PFSK-1 (cell line): Measurements from ENCODE around the gene WDR90.

Experiments used
- FOXP2 ChIP-seq: optimal IDR thresholded peaks from 2 replicates; pipeline ENCODE3; 2011; ENCODE audit warnings: borderline replicate concordance, control low read depth, inconsistent platforms; ENCODE audit not compliant: insufficient read depth; ENCODE audit errors: extremely low read length, extremely low read depth
- POLR2AphosphoS5 ChIP-seq: IDR thresholded peaks from 2 replicates; pipeline ENCODE4 v1.6.1; 2012; ENCODE audit warnings: low read depth, mild to moderate bottlenecking, control low read depth, low read length, moderate library complexity
- SIN3A ChIP-seq: IDR thresholded peaks from 2 replicates; pipeline ENCODE4 v1.6.1; 2012; ENCODE audit warnings: mild to moderate bottlenecking, low read length, moderate library complexity, borderline replicate concordance; ENCODE audit not compliant: insufficient read depth
- TAF1 ChIP-seq: IDR thresholded peaks from 2 replicates; pipeline ENCODE4 v1.6.1; 2012; ENCODE audit warnings: low read length, control low read depth, borderline replicate concordance; ENCODE audit not compliant: insufficient read depth
- TF ChIP-seq, protein P1 (sequence below), 2 experiments: IDR thresholded peaks; 2 replicates each; pipeline versions ENCODE4 v1.6.1 to v1.8.0; 2011 to 2012; ENCODE audit warnings: low read depth in 2 of 2, low read length in 2 of 2, control low read depth in 1 of 2, inconsistent platforms in 1 of 2, mild to moderate bottlenecking in 1 of 2, moderate library complexity in 1 of 2; ENCODE audit not compliant: insufficient read depth in 1 of 2

WDR90 gene

DNA sequence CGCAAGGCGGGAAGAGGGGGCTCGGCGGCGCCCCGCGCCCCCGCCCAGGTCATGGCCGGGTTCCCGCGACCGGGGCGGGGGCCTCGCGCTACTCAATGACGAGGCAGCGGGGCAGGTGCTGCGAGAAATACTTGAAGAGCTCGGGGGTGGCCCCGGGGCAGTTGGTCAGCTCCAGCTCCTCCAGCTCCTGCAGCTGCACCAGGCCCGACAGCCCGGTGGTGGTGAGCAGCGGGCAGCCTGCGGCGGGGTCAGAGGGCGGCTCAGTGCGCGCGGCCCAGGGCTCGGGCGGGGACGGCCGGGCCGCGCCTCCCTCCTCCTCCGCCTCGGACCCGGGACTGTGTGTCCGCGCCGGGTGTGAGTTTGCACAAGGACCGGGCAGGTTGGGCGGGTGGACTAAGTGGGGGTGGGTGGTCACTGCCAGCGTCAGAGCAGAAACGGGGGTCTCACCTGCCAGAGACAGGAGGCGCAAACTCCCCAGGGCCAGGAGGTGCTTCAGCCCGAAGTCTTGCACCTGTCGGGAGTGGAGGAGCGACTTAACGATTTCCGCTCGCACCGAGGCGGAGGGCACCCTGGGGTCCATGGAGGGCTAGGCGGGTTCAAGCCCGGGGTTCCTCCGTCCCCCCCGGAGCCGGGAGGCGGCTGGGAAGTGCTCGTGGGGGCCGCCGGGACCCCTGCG lies 45.2 kb downstream of the WDR90 start:
- TF ChIP-seq FOXP2, result no peak
- no peak for TF ChIP-seq POLR2AphosphoS5
- TF ChIP-seq SIN3A, result no peak
- TF ChIP-seq TAF1, result no peak
- TF ChIP-seq, protein P1, sequence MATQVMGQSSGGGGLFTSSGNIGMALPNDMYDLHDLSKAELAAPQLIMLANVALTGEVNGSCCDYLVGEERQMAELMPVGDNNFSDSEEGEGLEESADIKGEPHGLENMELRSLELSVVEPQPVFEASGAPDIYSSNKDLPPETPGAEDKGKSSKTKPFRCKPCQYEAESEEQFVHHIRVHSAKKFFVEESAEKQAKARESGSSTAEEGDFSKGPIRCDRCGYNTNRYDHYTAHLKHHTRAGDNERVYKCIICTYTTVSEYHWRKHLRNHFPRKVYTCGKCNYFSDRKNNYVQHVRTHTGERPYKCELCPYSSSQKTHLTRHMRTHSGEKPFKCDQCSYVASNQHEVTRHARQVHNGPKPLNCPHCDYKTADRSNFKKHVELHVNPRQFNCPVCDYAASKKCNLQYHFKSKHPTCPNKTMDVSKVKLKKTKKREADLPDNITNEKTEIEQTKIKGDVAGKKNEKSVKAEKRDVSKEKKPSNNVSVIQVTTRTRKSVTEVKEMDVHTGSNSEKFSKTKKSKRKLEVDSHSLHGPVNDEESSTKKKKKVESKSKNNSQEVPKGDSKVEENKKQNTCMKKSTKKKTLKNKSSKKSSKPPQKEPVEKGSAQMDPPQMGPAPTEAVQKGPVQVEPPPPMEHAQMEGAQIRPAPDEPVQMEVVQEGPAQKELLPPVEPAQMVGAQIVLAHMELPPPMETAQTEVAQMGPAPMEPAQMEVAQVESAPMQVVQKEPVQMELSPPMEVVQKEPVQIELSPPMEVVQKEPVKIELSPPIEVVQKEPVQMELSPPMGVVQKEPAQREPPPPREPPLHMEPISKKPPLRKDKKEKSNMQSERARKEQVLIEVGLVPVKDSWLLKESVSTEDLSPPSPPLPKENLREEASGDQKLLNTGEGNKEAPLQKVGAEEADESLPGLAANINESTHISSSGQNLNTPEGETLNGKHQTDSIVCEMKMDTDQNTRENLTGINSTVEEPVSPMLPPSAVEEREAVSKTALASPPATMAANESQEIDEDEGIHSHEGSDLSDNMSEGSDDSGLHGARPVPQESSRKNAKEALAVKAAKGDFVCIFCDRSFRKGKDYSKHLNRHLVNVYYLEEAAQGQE (IDR thresholded peaks at IDR 0.05; ENCODE audit: insufficient read depth in 1 of 2, low read depth in 2 of 2, low read length in 2 of 2), result no peak

DNA sequence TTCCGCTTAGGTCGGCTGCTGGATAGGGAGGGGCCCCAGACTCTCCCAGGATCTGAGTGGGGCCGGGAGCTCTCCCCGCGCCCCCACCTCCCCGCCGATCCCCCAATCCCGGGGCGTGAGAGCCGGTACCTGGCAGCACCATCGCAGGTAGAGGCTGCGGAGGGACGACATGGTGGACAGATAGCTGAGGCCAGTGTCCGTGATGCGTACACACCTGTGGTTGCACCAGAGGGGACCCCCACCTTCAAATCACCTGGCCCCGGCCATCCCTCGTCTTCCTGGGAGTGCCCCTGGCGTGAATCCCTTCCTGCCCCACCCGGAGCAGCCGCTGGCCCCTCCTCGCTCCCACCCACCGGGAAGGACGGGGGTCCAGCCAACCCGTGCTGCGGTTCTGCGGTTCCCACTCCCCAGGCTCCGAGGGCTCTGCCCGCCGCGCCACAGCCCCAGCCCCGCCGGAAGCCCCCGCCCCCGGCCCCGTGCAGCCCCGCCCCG lies 45.7 kb downstream of the WDR90 start:
- TF ChIP-seq, protein P1 (IDR thresholded peaks at IDR 0.05; ENCODE audit: insufficient read depth in 1 of 2, low read depth in 2 of 2, low read length in 2 of 2), result no peak
- TF ChIP-seq POLR2AphosphoS5 (no peak), TAF1 (no peak), SIN3A (no peak), FOXP2 (no peak)

DNA sequence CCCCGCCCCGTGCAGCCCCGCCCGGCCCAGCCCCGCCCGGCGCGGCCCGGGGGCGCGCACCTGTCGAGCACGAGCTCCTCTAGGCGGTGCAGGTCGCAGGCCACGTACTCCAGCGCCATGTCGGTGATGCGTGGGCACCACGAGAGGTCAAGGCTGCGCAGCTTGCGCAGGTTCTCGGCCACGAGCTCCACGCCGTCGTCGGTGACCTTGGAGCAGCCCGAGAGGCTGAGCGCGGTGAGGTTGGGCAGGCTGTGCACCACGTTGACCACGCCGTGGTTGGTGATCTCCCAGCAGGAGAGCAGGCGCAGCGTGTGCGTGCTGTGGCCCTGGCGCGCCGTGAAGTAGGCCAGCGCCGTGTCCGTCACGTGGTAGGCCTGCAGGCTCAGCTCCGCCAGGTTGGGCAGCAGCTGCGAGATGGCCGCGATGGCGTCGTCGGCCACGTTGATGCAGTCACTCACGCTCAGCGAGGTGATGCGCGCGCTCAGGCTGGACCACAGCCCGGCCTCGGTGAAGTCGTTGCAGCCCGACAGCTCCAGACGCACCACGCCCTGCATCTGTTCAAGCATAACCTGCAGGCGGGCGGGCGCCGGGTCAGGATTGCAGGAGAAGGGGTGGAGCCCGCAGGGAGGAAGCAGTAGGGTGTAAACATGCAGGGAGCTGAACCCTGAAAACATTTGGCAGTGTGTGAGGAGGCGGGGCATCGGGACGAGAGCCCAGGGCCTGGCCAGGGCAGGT lies 46.4 kb downstream of the WDR90 start:
- TF ChIP-seq SIN3A, result no peak
- TF ChIP-seq TAF1, result no peak
- TF ChIP-seq POLR2AphosphoS5, result no peak
- TF ChIP-seq, protein P1 (IDR thresholded peaks at IDR 0.05; ENCODE audit: insufficient read depth in 1 of 2, low read depth in 2 of 2, low read length in 2 of 2), result no peak
- no peak for TF ChIP-seq FOXP2

DNA sequence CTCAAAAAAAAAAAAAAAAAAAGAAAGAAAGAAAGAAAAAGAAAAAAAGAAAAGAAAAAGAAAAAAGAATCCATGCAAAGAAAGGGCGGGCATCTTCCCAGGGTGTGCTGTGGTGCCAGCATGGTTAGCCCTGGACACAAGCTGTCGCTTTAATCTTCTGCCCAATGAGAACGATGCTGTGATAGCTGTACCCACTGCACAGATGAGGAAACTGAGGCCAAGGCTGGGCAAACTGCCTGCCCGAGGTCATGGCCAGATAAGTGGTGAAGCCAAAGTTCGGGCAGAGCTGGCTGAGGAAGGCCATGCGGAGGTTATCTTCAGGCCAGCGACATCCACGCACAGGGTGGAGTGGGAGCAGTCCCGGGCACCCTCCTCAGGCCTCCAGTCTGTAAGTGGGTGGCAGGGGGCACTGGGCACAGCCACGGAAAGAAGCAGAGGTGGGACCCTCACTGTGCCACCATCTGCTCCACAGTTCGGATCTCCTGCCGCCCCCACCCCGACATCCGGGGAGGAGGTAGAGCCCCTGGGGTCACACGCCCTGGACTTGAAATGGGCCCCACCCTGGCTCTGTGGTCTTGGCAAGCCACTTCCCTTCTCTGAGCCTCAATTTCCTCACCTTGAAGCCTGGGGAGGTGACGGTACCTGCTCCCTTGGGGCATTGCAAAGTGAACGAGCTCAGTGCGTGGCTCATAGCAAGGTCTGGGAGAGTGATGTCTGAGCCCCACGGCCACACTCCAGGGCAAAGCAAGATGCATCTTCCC lies 49.9 kb downstream of the WDR90 start:
- no peak for TF ChIP-seq POLR2AphosphoS5
- TF ChIP-seq FOXP2, result no peak
- no peak for TF ChIP-seq TAF1
- TF ChIP-seq, protein P1 (IDR thresholded peaks at IDR 0.05; ENCODE audit: insufficient read depth in 1 of 2, low read depth in 2 of 2, low read length in 2 of 2), result no peak
- TF ChIP-seq SIN3A, result no peak
